GM18508 (cell line): ENCODE data around the gene PPARA.

Experiments
- ATAC-seq: cut with Tn5 transposase; IDR thresholded peaks from one replicate; pipeline ENCODE4 v1.9.1; 2021; ENCODE audit warnings: moderate number of reproducible peaks; ENCODE audit not compliant: insufficient read depth, unreplicated experiment

Gene PPARA

GRCh38 chr22:46286941-46287872 lies 136.9 kb downstream of the PPARA start:
- ATAC-seq = no peak

- ATAC-seq = no peak
Observed at GRCh38 chr22:46287873-46288751, 137.8 kb downstream of the PPARA start.

- ATAC-seq = no peak
Observed at GRCh38 chr22:46288846-46289243, 138.5 kb downstream of the PPARA start.

- no peak for ATAC-seq
Observed at GRCh38 chr22:46289244-46289891, 139.0 kb downstream of the PPARA start.

- no peak for ATAC-seq
Observed at GRCh38 chr22:46290121-46290842, 140.0 kb downstream of the PPARA start.

- ATAC-seq = no peak
Observed at GRCh38 chr22:46290843-46291785, 140.8 kb downstream of the PPARA start.

- ATAC-seq = no peak
Observed at GRCh38 chr22:46292173-46292572, 141.8 kb downstream of the PPARA start.

- no peak for ATAC-seq
Observed at GRCh38 chr22:46292732-46293131, 142.4 kb downstream of the PPARA start.
